Retinal pigment epithelial cell (primary cell): ENCODE data around the gene MRPS35.

Experiments used
- DNase-seq: peaks from one replicate; pipeline ENCODE4 v3.0.0-alpha.2; 2010; ENCODE audit warnings: low read depth
- H3K4me3 ChIP-seq: 2 replicates; pipeline ENCODE4 v1.5.1; 2011; ENCODE audit warnings: mild to moderate bottlenecking, low read length, control low read depth, moderate library complexity
- CTCF ChIP-seq: conservative IDR thresholded peaks from 2 replicates; pipeline ENCODE4 v1.5.1; 2011; ENCODE audit warnings: low read depth, low read length, control low read depth, inconsistent platforms

MRPS35 gene

GRCh38 chr12:27781680-27782079 lies 71.0 kb downstream of the MRPS35 start:
- H3K4me3 ChIP-seq, result no peak overlapping the region
- no peak for TF ChIP-seq CTCF
- DNase-seq, result no peak

- H3K4me3 ChIP-seq, result no peak overlapping the region
- no peak for TF ChIP-seq CTCF
- DNase-seq, result no peak
Measured at GRCh38 chr12:27782481-27782880, 71.8 kb downstream of the MRPS35 start.

DNA sequence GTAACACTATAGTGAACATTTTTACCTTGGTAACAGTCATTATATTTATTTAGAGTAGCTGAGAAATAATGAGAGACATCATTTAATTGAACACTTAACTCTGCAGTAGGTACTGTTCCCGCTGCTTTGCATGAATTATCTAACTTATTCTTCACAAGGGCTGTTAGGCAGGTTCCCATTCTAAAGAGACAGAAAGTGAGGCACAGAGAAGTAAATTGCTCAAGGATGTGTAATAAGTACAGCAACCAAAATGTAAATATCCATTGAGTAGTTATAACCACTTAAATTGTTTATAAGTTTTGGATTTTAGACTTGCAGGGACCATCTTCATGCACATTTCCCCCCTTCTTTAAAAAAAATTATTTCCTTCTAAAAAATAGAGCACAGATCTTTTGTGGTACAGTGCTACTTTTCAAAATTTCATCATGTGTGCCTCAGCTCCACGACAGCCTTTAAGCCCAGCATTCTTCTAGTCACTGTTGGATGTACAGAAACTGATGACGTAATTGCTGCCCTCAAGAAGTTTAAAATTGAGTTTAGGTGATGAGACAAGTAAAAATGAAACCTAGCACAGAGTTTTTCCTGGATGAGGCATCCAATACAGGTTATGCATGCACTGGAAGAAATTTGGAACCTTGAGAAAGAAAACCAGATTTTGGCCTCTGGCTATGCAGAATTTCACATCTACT lies 75.4 kb downstream of the MRPS35 start:
- no peak for TF ChIP-seq CTCF
- no peak for DNase-seq
- H3K4me3 ChIP-seq, result no peak overlapping the region

DNA sequence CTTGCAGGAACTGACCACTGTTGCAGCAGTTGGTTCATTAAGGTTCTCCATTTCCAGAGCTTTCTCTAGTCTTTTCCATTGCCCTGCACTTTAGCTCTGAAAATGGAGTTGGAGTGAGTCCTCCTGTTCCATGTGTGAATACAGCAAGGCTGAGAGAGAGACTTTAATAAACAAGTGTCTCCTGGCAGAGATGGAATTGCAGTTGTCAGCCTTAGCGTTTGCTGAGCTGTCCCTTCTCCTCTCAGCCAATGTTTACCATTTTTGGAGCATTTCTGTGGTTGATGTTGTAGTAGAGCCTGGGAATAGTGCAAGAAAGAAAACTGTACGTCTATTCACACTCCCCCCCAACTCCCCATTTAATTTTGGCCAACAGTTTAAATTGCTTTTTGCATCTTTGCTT lies 76.9 kb downstream of the MRPS35 start:
- DNase-seq, result no peak
- H3K4me3 ChIP-seq, result no peak overlapping the region
- TF ChIP-seq CTCF, result no peak

DNA sequence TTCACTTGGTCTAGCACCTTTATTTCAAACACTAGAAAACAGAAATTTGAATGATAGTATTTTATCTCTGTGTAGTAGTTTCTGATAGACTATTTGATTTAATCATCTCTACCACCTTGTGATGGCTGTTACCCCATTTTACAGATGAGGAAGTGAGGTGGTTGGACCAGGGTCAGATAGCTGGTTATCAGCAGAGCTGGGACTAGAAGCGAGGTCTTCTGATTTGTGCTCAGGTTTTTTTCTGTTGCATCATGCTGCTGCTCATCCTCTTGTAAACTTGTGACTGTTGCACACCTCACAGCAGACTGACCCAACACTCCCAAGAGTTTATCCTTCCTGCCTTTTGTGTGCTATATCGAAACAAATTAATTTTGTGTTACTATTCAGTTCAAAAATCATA lies 79.5 kb downstream of the MRPS35 start:
- H3K4me3 ChIP-seq, result no peak overlapping the region
- DNase-seq, result no peak
- no peak for TF ChIP-seq CTCF

GRCh38 chr12:27794818-27795584 lies 84.4 kb downstream of the MRPS35 start:
- H3K4me3 ChIP-seq, result no peak overlapping the region
- TF ChIP-seq CTCF, result no peak
- DNase-seq, result no peak

- H3K4me3 ChIP-seq, result no peak overlapping the region
- DNase-seq, result no peak
- no peak for TF ChIP-seq CTCF
Measured at GRCh38 chr12:27796128-27796527, 85.5 kb downstream of the MRPS35 start.
